ENCODE data around the gene ESD.

GRCh38 chr13:46795321-46795720 is 1.6 kb downstream of the ESD start:
- TF ChIP-seq TAF1 (IDR thresholded peaks at IDR 0.05; ENCODE audit: low read depth, low read length) = no peak
- TF ChIP-seq SPI1 (IDR thresholded peaks at IDR 0.05; ENCODE audit: low read depth, low read length) = no peak
- no peak for TF ChIP-seq POLR2A (IDR thresholded peaks at IDR 0.05; ENCODE audit: low read depth, low read length)
